Sigmoid colon (tissue), 7 donors: ENCODE results near the gene DMPK. TPM values are rescaled to one million over a fixed set of nuclear protein-coding genes. Genes with fewer than 3 reads are reported as not detected.

Source experiments
- DNase-seq: peaks from one replicate; pipeline ENCODE4 v3.0.0-alpha.2; 2019
- H3K27ac ChIP-seq, 4 donors: fragments of 200-600 bp; sonication (generic); one replicate each; pipeline ENCODE4 v1.5.1; 2016 to 2019; ENCODE audit warnings: mild to moderate bottlenecking in 1 of 4
- H3K27me3 ChIP-seq, 3 donors: fragments of 200-600 bp; sonication (generic); one replicate each; pipeline ENCODE4 v1.5.1; 2019; ENCODE audit warnings: mild to moderate bottlenecking in 1 of 3
- H3K36me3 ChIP-seq, 4 donors: fragments of 200-600 bp; sonication (generic); one replicate each; pipeline ENCODE4 v1.5.1; 2016 to 2019
- H3K4me1 ChIP-seq, 4 donors: fragments of 200-600 bp; sonication (generic); one replicate each; pipeline ENCODE4 v1.5.1; 2017 to 2019
- H3K4me3 ChIP-seq, 4 donors: fragments of 200-600 bp; sonication (generic); one replicate each; pipeline ENCODE4 v1.5.1; 2017 to 2019; ENCODE audit warnings: mild to moderate bottlenecking in 2 of 4, moderate library complexity in 1 of 4
- H3K9me3 ChIP-seq, 4 donors: fragments of 200-600 bp in 3 of 4; sonication (generic) in 3 of 4; one replicate each; pipeline versions ENCODE4 v1.5.1 to v1.6.1; 2013 to 2019
- EP300 ChIP-seq, 4 donors: sonication (generic); formaldehyde crosslinking; IDR thresholded peaks; one replicate each; pipeline ENCODE4 v1.6.1; 2017; ENCODE audit warnings: antibody characterized with exemption in 4 of 4
- POLR2A ChIP-seq, 2 donors: fragments of 450-650 bp; IDR thresholded peaks; one replicate each; pipeline ENCODE4 v1.6.1; 2016; ENCODE audit warnings: antibody characterized with exemption in 2 of 2, mild to moderate bottlenecking in 2 of 2, moderate library complexity in 2 of 2
- POLR2AphosphoS5 ChIP-seq, 4 donors: sonication (generic); formaldehyde crosslinking; IDR thresholded peaks; one replicate each; pipeline ENCODE4 v1.6.1; 2017; ENCODE audit warnings: antibody characterized with exemption in 4 of 4
- WGBS, 2 donors: extraction: QIAGEN DNeasy Blood & Tissue Kit; methylation state at CpG; one replicate each; pipeline ENCODE4 v1.1.7; 2013; 5-methylcytosine and 5-hydroxymethylcytosine counted together
- intact Hi-C: fragments of 100-400 bp; cut with DNase I; formaldehyde crosslinking; loops from one replicate; pipeline ENCODE4 v1.15.1; 2023
- polyA plus RNA-seq, 3 donors: library from polyadenylated mRNA; stranded (reverse); fragments of 200-250 nt; gene quantifications; one replicate each; pipeline ENCODE4 v1.2.3, GENCODE V29; 2013
- total RNA-seq, 4 donors: library from RNA; depleted of rRNA; stranded (reverse); fragments of >200 nt; gene quantifications; one replicate each; pipeline ENCODE4 v1.1.0, GENCODE V29; 2016
- TF ChIP-seq, protein P1 (sequence below), 4 experiments: fragments of 450-650 bp in 3 of 4; fragments of 200-600 bp in 1 of 4; IDR thresholded peaks; one replicate each; pipeline ENCODE4 v1.5.1; 2016 to 2019; ENCODE audit warnings: antibody characterized with exemption in 4 of 4, mild to moderate bottlenecking in 3 of 4, moderate library complexity in 2 of 4
- donor health status: healthy with polysubstance abuse.
- donor health status: Bipolar disorder and iron deficiency.
- donor health status: healthy.

DMPK gene
- total and polyA plus RNA-seq, 7 donors: 7.2 to 219 (median 62.2) TPM

DNA sequence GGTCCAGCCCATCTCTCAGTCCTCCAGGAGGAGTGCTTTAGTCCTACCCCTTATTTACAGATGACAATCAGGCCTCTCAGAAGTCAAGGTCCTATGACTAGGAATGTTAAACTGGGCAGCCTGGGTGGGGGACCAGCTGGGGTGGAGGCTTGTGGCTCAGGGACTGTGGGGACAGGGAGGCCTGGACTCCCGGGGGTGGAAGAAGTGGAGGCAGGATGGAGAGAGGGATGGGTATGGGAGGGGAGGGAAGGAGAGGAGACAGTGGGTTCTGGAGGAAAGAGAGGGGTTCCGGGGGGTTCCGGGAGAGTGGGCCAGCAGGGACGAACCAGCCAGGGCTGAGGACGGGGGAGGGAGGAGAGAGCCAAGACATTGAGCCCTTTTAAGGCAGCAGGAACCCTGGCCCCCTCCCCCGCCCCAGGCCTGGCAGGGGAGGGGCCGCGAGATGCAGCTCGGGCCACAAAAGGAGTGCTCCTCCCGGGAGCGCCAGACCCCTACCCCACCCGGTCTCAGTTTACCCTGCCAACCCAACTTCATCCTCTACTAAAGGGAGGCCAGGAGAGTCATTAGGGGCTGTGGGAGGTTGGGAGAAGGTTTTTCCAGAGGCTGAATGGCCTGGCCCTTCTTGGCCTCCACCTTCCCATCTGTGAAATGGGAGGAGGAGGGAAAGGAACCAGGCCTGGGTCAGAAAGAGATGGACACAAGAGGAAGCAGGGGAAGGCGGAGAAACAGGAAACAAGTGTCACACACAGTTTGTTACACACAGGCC, 1.7 kb downstream of the DMPK start:
- 39 to 43% methylated on average over 13 of the region's 13 CpGs for WGBS, 2 donors
- intact Hi-C loops: loop anchor here (1.0 to 10.0 kb wide), 2 partner anchors 63 to 276 kb away; partner anchors contain the start of gene VASP
- TF ChIP-seq POLR2A (IDR thresholded peaks at IDR 0.05): no peak
- peak in 3 of 4 donors; percentile 47 to 62 (median 55) for TF ChIP-seq POLR2AphosphoS5 (IDR thresholded peaks at IDR 0.05)
- Histone ChIP-seq H3K27ac (peak overlapping the region; percentile 96 to 98 (median 98)), H3K4me1 (peaks cover 0 to 70% (median 61%) of the 10 kb centered on the region in 4 donors), H3K36me3 (peaks cover 5 to 33% (median 30%) of the 10 kb centered on the region in 4 donors), H3K4me3 (peak overlapping the region; percentile 77 to 94 (median 88)), H3K27me3 (no peaks in the 10 kb centered on the region), H3K9me3 (no peaks in the 10 kb centered on the region)
- peak; percentile 71 for DNase-seq

DNA sequence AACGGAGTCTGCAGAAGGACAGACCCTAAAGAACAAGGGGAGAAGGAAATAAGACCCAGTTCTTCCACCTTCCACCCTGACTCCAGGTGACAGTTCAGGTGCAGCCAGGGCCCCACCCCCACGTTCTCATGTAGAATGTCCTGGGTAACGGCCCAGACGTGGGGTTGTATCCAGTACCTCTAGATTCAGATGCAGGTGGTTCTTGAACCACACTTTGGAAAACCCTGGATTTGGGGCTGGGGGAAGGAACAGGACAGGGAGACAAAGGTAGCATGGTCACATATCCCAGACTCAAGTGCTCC, 2.2 kb downstream of the DMPK start:
- peaks cover 5 to 30% (median 28%) of the 10 kb centered on the region in 4 donors for H3K36me3 ChIP-seq
- H3K4me1 ChIP-seq: peaks cover 0 to 65% (median 55%) of the 10 kb centered on the region in 4 donors
- TF ChIP-seq POLR2A (IDR thresholded peaks at IDR 0.05) (no peak), POLR2AphosphoS5 (IDR thresholded peaks at IDR 0.05) (no peak), EP300 (IDR thresholded peaks at IDR 0.05) (no peak)
- TF ChIP-seq, protein P1, sequence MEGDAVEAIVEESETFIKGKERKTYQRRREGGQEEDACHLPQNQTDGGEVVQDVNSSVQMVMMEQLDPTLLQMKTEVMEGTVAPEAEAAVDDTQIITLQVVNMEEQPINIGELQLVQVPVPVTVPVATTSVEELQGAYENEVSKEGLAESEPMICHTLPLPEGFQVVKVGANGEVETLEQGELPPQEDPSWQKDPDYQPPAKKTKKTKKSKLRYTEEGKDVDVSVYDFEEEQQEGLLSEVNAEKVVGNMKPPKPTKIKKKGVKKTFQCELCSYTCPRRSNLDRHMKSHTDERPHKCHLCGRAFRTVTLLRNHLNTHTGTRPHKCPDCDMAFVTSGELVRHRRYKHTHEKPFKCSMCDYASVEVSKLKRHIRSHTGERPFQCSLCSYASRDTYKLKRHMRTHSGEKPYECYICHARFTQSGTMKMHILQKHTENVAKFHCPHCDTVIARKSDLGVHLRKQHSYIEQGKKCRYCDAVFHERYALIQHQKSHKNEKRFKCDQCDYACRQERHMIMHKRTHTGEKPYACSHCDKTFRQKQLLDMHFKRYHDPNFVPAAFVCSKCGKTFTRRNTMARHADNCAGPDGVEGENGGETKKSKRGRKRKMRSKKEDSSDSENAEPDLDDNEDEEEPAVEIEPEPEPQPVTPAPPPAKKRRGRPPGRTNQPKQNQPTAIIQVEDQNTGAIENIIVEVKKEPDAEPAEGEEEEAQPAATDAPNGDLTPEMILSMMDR (IDR thresholded peaks at IDR 0.05): no peak
- WGBS, 2 donors: 17 to 28% methylated on average over 4 of the region's 4 CpGs
- H3K27me3 ChIP-seq: no peaks in the 10 kb centered on the region
- intact Hi-C loops: loop anchor here (1.0 to 10.0 kb wide), 2 partner anchors 63 to 275 kb away; partner anchors contain the start of gene VASP
- no peaks in the 10 kb centered on the region for H3K9me3 ChIP-seq
- peak overlapping the region; percentile 96 to 98 (median 98) for H3K27ac ChIP-seq
- DNase-seq: peak; percentile 65
- peak overlapping the region; percentile 77 to 94 (median 88) for H3K4me3 ChIP-seq

DNA sequence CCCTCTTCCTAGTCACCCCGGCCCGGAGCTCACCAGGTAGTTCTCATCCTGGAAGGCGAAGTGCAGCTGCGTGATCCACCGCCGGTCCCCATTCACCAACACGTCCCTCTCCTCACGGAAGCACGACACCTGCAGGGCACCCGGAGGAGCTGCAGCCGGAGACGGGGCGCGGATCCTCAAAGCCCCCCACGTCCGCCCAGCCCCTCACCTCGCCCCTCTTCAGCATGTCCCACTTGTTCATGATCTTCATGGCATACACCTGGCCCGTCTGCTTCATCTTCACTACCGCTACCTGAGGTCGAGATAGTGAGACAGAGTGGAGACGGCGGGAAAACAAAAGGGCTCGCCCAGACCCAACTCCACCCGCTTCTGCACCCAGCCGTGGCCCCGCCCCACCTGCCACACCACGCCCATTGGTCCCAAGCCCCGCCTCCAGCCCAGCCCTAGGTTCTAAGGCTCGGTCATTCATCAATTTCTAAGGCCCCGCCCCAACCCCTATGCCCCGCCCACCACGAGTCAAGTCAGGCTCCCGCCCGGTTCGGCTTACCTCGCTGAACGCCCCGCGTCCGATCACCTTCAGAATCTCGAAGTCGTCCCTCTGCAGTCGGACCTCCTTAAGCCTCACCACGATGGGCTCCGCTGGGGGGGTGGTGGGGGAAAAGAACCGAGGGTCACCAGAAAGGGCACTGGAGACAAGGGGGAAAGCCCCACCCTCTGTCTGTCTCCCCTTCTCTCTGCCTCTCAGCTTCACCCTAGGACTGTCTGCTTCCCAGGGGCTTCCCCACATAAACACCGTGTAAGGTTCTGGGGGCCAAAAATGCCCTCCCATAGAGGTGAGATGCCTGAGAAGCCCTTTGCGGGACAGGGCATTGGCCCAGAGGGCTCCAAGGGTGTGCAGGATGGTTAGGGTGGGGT, 2.8 kb downstream of the DMPK start:
- peak overlapping the region; percentile 96 to 98 (median 98) for H3K27ac ChIP-seq
- no peaks in the 10 kb centered on the region for H3K27me3 ChIP-seq
- H3K9me3 ChIP-seq: no peaks in the 10 kb centered on the region
- WGBS, 2 donors: 6 to 8% methylated on average over 48 of the region's 48 CpGs
- H3K4me1 ChIP-seq: peaks cover 0 to 59% (median 49%) of the 10 kb centered on the region in 4 donors
- intact Hi-C loops: loop anchor here (1.0 to 10.0 kb wide), 3 partner anchors 8 to 275 kb away; partner anchors contain the start of gene VASP
- peaks cover 5 to 35% (median 30%) of the 10 kb centered on the region in 4 donors for H3K36me3 ChIP-seq
- TF ChIP-seq POLR2AphosphoS5 (IDR thresholded peaks at IDR 0.05) (peak in 3 of 4 donors; percentile 47 to 77 (median 62)), EP300 (IDR thresholded peaks at IDR 0.05) (no peak), POLR2A (IDR thresholded peaks at IDR 0.05) (peak in 1 of 2 donors; percentile 7)
- TF ChIP-seq, protein P1 (IDR thresholded peaks at IDR 0.05): peak; percentile 70 to 82 (median 77)
- peak overlapping the region; percentile 19 to 94 (median 88) for H3K4me3 ChIP-seq
- peak; percentile 96 for DNase-seq

DNA sequence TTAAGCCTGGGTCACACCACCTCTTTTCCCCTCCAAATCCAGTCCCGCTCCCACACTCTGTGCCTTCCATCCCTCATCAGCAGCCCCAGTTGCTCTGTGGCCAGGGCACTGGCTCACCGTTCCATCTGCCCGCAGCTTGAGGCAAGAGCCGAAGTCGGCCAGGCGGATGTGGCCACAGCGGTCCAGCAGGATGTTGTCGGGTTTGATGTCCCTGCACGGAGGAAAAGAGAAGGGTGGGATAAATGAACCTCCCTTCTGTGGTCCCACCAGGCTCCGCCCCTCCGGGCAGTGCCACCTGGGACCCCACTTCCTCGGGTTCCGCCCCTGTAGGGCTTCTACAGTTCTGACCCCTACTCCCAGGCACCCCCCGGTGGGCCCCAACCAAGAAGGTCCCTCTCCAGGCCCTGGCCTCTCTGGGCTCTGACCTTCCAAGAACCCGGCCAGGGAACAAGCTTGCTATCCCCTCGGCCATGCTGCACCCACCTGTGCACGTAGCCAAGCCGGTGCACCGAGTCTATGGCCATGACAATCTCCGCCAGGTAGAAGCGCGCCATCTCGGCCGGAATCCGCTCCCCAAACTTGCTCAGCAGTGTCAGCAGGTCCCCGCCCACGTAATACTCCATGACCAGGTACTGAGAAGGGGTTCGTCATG, 4.2 kb downstream of the DMPK start:
- intact Hi-C loops: no loop called here
- peak; percentile 68 for DNase-seq
- Histone ChIP-seq H3K27ac (peak overlapping the region; percentile 96 to 98 (median 98)), H3K27me3 (no peaks in the 10 kb centered on the region), H3K4me3 (no peak overlapping the region), H3K9me3 (no peaks in the 10 kb centered on the region), H3K4me1 (peaks cover 0 to 46% (median 36%) of the 10 kb centered on the region in 4 donors), H3K36me3 (peaks cover 5 to 44% (median 39%) of the 10 kb centered on the region in 4 donors)
- no peak for TF ChIP-seq POLR2A (IDR thresholded peaks at IDR 0.05)
- TF ChIP-seq, protein P1 (IDR thresholded peaks at IDR 0.05): no peak
- no peak for TF ChIP-seq POLR2AphosphoS5 (IDR thresholded peaks at IDR 0.05)
- TF ChIP-seq EP300 (IDR thresholded peaks at IDR 0.05): no peak
- WGBS, 2 donors: 90 to 94% methylated on average over 28 of the region's 28 CpGs
